Measurements from ENCODE around the gene TOP2A.

DNA sequence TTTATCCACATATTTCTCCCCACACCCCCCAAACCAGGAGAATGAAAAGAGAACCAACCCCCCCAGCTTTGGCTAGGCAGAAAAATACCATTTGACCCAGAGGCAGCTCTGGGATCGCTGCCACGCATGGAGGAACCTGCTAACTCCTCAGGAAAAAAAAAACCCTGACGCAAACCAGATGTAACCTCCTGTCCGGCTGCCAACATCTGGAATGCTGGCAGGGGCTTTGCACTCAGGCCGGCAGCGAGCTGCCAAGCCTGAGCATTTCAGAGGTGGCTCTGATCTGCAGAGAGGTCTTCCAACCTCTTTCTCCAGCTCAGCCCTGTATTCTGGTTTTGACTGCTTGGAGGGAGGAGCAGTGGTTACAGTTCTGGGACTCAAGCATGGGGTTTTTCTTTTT, 33.7 kb upstream of the TOP2A start:
- TF ChIP-seq, protein P1, sequence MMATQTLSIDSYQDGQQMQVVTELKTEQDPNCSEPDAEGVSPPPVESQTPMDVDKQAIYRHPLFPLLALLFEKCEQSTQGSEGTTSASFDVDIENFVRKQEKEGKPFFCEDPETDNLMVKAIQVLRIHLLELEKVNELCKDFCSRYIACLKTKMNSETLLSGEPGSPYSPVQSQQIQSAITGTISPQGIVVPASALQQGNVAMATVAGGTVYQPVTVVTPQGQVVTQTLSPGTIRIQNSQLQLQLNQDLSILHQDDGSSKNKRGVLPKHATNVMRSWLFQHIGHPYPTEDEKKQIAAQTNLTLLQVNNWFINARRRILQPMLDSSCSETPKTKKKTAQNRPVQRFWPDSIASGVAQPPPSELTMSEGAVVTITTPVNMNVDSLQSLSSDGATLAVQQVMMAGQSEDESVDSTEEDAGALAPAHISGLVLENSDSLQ (IDR thresholded peaks at IDR 0.05), result no peak
- TF ChIP-seq BHLHE40 (IDR thresholded peaks at IDR 0.05; ENCODE audit: borderline replicate concordance) (no peak), SP1 (IDR thresholded peaks at IDR 0.05) (no peak), L3MBTL2 (conservative IDR thresholded peaks at IDR 0.05) (no peak), HDGF (IDR thresholded peaks at IDR 0.05; ENCODE audit: borderline replicate concordance) (no peak), ELF4 (IDR thresholded peaks at IDR 0.05) (no peak), FOXM1 (IDR thresholded peaks at IDR 0.05; ENCODE audit: borderline replicate concordance) (no peak), FOXK2 (IDR thresholded peaks at IDR 0.05) (no peak), ARNT (IDR thresholded peaks at IDR 0.05) (no peak), ZNF384 (IDR thresholded peaks at IDR 0.05) (no peak)

Data from HEK293T (cell line).